Skin of body (tissue), 2 donors: ENCODE data around the gene ALG9. TPM values are rescaled to one million over a fixed set of nuclear protein-coding genes. Genes with fewer than 3 reads are reported as not detected.
A peak's percentile ranks its signal among the peaks of the same experiment; 100 is the strongest.

ENCODE experiments used
- DNase-seq: peaks from one replicate; lab custom pipeline; 2025; lab: John Stamatoyannopoulos, UW
- total RNA-seq: library from RNA; depleted of rRNA; stranded (reverse); fragments of >200 nt; gene quantifications from one replicate; pipeline ENCODE4 v1.2.3, GENCODE V29; 2014

Gene ALG9
- total RNA-seq, 1 donor from 2014 or later: 34.8 TPM

DNA sequence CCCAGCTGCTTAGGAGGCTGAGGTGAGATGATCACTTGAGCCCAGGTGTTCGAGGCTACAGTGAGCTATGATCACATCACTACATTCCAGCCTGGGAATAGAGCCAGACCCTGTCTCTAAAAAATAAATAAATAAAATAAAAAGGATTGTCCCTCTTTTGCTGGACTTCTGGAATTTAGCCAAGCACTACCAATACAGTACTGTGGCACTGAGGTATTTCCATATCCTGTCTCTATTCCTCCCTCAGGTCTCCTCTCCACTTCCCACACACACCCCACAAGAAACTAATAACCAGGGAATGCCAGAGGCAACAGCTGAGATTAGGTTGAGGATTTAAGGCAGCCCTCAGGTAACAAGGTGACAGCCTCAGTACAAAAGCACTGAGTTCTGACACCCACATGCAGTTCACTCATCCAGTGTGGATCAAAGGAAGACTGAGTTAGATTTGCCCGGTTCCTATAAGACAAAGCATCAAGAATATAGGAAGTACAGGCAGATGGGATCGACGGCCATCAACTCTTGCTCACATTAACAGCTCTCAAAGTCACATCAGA is 100.7 kb downstream of the ALG9 start:
- no peak for DNase-seq

DNA sequence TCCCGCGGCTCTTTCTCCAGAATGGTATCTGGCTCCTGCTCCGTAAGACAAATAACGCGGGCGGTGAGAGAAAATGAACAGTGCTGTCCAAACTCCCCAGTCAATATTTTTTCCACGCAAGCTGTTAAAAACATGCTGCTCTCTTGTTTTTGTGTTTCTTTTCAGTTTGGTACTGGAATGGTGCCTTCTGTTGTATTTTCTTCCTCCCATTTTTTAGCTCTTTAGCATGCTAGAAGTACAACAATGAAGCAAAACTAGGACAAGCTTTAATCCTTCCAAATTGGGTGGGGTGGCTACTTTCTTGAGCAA is 104.6 kb downstream of the ALG9 start:
- peak; percentile 71 for DNase-seq

DNA sequence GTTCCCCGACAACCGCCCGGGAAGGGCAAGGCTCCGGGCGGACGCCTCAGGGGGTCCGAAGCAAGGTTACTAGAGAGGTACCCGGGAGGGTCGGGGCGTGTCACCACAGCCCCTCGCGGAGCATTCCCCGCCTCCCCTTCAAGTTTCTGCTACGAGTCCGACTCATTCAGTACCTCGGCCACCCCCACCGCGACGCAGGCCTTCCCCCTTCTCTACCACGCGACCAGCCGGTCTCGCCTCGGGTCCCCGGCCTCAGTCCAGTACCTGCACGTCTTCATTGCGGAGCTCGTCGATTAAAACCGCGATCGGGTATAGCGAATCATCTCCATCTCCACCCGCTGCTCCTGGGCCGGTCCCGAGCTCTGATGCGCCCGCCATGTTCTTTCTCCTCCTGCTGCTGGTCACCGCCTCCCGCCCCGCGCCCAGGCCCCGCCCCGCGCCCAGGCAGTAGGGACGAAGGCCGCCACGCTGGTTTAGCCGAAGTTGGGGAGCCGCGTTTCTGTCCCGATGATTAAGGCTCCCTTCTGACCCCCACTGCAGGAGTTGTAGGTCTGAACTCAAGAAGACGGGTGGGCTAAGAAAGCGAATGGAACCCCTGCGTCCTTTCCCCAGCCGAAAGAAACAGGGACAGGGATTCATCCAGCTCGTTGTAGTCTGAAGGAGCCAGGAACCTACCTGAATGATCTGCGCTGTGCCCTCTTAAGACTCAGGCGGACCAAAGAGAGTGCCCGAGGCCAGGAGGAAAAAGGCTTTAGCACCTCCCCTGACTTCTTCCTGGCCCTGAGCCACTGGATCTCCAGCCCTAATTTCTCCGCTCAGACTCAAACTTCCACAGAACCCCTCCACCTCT is 105.2 kb downstream of the ALG9 start, which contains the start of gene PPP2R1B:
PPP2R1B (minus strand) TSS at position 406 of the 850 bp plus-strand sequence; CDS start at position 378, 28 bp downstream.
- DNase-seq: peak; percentile 71

DNA sequence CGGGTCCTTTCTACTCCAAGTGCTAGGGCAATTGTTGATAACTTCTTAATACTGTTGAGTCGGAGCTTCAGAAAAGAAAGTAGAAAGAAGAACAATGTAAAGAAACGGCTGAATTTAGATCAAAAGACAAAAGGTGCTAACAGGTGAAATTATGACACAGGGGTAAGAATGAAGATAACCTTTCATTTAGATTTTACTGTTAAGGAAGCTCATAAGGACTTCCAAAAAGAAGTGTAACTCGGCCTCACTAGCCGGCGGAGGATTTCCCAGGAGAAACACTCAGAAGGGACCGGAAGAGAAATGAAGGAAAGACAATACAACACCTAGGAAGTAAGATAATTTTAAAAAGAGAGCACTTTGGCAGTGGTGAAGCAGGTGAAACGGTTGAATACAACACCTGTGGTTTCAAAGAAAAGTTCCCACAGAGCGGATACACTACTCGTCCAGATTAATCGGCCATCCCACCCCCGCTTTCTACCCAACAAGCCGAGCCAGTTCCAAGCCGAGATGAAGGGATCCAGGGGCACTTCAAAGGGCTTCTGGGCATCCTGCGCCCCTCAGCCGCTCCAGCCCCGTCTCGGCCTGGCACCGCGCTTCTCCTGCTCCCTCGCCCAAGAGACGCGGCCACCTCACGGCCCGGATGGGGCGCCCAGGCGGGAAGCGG is 105.9 kb downstream of the ALG9 start:
- DNase-seq: no peak

DNA sequence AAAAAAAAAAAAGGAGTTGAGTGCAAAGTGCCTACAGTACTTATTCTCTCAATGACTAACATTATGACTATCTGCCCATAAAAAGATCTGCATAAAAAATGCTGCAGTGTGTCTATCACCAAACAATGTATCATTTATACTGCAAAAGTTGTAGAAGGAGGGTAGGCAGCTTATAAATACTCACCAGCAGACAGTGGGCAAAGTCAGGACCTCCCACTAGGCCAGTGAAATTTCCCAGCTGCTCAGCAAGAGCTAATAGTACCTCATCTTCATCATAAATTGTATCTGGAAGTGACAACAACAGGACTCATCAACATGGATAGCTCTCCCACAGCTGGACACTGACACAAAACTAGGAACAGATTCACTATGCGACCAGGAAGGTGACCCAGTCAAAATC is 106.8 kb downstream of the ALG9 start:
- no peak for DNase-seq

DNA sequence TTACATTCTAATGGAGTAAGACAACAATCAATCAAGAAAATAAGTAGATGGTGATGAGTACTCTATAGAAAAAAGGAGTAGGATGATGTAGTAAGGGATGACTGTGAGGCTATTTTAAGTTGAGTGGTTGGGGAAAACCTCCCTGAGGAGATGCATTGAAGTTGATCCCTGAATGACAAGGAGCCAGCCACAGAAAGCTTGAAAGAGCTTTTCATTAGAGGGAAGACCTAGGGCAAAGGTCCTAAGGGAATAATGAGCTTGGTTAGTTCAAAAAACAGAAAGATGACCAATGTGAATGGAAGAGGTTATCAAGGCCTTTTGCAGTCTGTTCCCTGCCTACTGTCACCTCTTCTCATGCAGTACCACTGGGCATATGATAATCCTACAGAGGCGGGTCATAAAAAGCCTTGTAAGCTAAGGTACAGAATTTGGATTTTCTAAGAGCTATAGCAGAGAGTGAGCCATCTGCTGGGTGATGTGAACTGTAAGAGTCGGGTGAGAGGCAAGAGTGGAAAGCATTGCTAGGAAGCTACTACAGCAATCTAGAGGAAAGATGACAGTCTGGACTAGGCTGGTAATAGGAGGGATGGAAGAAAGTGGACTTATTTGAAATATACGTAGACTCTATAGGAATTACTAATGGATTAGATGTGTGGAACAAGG is 108.3 kb downstream of the ALG9 start:
- no peak for DNase-seq

DNA sequence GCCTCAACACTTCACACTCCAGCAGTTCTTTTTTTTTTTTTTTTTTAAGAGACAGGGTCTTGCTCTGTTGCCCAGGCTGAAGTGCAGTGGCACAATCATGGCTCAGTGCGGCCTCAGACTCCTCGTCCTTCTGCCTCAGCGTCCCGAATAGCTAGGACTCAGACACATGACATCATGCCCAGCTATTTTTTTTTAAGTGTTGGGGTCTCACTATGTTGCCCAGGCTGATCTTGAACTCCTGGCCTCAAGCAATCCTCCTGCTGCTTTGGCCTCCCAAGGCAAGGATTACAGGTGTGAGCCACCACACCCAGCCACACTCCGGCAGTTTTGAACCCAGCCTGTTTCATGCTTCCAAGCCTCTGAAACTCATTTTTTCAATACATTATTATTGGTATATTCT is 108.9 kb downstream of the ALG9 start:
- no peak for DNase-seq

DNA sequence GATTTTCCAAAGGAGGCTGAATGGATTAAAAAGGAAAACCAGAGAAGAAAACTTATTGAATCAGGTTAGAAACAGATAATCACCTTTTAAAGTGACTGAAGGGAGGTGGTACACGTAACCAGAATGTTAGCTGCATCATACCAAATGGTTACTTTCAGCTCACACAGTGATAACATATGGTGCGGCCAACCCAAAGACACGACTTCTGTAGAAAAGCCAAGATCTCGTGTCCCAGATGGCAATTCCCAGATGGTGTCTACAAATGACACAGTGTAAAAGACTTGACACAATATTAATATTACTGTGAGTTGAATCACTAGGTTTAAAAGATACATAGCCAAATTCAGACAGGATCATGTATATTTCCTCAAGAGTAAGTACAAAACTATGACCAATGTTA is 110.3 kb downstream of the ALG9 start:
- peak; percentile 33 for DNase-seq

DNA sequence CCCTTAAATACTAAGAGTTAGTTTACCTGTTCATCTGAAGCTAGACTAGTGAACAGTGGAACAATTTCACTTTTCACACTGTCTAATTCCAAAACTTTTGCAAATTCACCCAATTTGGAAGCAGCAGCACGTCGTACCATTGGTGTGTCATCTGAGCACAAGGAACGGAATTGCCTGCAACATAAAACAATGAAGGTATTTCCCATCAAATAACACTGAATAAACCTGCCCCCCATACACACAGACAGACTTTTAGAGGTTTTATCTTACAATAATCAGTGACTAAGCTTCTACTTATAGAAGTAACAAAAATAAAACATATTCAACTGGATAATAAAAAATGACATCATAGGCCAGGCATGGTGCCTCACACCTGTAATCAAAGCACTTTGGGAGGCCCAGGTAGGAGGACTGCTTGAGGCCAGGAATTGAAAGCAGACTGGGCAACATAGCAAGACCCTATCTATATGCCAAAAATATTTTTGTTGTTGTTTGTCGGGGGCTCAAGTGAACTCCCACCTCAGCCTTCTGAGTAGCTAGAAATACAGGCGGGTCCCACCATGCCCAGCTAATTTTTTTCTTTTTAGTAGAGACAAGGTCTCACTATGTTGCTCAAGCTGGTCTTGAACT is 111.5 kb downstream of the ALG9 start:
- DNase-seq: no peak

DNA sequence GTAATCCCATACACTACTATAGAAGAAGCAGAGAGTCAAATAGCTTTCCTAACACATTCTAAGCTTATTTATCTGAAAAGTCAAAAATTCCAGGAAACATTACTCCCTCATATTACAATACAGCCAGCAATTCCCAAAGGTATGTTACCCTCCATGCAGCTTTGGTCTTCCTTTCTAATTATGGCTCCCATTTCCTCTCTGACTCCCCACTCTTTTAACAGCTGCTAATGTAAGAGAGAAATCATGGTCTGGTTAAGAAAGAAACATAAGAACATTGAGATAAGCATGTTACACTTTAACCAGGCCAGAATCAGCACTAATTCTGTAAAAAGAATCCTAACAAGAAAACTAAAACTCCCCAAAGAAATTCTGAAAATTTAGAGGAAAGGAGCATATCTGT is 112.0 kb downstream of the ALG9 start:
- no peak for DNase-seq

DNA sequence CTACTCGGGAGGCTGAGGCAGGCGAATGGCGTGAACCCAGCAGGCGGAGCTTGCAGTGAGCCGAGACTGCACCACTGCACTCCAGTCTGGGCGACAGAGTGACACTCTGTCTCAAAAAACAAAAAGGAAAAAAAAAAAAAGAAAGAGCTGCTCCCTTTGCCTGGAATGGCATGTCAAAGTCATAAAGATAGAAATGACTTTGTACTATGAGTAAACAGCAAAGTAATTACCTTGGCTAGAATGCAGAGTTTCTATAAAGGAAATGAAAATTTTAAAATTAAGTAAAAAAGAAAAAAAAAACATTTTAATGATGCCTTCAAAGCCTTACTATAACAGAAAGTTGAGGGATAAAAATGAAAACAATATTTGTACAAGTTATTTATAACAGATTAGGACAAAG is 115.3 kb downstream of the ALG9 start:
- DNase-seq: no peak

DNA sequence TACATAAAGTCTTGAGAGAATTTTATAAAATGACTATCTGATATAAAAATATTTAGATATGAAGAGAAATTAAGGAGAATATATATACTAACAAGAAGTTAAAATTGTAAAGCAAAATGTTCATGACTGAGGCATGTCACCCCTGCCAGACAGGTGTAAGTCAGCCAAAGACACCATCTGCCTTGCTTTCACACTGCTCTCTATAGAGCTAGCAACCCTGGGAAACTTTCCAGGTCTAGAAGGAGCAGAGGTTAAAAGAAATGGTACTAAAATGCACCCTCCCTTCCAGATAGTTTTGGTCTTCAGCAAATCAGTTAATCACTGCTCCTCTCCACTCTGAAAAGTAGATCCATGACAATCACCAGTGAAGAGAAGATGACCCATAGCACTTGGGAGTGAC is 121.7 kb downstream of the ALG9 start:
- DNase-seq: no peak

DNA sequence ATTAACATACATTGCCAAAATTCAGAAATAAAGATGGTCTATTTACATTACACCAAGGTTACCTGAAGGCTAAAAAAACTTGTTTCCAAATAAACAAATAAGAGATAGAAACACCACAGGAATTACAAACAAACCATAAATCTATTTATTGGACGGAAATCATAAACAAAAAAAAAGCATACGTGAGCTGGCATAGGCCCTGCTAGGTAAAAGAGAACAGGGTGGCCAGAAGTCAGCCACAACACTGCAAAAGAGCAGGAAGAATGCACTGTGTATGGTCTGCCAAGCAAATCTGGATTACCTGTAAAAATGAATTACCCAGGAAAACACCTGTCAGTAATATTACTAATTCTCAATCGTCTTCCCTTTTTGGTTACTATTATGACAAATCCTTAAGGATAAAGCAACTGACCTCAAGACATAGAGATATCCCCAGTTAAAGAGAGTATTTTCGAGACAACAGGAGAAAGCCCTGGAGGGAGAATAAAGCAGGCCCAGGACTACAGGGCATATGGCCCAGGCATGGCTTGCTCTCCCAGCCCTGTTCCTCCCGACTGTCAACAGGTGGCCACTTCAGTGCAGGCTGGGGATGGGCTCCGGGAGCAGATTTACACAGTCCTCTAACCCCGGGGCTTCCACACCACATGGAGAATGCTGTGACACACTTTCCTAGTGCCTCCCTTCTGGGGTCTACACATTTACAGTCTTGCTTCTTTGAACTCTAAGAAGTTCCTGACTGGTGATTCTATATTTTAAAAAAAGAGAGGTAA is 123.2 kb downstream of the ALG9 start:
- no peak for DNase-seq

DNA sequence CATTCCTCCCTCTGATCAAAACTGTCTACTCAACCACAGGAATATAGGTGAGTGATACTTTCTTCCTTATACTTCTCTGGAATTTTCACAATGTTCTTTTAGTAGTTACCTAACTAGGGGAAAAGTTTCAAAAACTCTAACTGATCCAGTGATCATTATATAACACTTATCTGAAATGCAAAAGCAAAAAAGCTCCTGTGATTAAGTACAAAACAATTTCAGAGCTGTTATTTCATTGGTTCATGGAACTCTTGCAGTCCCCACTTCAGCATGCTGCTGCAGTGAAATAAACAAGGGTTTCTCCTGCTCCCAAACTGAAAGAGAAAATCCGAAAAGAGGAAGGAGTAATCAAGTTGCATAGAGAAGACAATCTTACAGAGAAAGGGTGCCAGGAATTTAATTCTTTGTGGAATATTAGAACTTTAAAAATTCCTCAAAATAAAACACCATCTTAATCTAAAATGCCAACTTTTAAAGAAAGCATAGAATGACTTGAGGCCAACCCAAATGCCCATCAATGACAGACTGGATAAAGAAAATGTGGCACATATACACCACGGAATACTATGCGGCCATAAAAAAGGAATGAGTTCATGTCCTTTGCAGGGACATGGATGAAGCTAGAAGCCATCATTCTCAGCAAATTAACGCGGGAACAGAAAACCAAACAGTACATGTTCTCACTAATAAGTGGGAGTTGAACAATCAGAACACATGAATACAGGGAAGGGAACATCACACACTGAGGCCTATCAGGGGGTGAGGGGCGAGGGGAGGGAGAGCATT is 125.5 kb downstream of the ALG9 start:
- no peak for DNase-seq

DNA sequence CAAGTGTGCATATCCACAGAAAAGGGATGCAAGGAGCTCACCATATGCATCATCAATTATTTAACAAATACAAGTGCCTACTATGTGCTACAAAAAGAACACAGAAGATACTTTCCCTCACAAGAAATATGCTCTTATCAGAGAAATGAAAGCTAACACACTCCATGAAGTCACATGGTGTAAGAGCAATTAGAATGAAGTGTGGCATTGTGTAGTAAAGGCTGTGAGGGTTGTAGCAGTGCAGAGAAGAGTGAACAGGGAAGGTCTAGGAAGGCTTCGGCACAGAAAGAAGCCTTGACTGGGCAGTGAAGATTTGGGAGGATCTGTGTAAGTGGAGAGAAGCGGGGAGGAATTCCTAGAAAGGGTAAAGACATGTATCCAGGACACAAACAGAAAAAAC is 127.7 kb downstream of the ALG9 start:
- DNase-seq: no peak

DNA sequence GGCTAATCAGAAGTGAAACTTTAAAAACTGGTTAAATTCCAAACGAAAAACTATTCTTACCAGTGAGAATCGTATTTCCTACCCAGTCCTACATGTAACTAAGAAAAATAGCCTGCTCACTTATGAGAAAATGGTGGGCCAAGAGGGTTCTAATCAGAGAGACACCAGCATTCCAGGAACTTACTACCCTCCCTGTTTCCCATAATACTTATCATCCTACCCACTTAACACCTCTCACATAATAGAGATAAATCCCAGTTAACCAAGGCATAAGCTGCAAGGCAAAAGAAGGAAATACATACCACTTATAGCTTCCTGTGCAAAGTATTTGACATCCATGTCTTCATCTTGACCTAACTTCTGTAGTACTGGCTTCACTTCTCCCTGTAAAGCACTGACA is 129.6 kb downstream of the ALG9 start:
- no peak for DNase-seq

DNA sequence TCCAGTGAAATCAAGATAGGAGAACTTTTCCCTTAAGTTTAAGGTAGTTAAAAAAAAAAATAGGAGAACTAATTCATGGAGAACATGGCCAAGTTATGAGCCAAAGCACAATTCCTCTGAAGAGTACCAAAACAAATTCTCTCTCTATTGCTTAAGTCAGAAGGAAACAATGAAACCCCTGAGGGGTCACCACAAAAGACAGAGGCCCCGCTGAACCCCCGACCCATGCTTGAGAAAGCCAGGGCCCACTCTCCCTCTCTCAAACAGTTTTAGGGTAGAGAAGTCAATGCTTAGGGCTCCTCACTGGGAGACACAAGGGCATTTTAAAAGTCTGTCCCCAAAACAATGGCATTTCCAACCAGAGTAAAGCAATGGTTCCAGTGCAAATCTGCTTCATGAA is 132.1 kb downstream of the ALG9 start:
- DNase-seq: no peak

DNA sequence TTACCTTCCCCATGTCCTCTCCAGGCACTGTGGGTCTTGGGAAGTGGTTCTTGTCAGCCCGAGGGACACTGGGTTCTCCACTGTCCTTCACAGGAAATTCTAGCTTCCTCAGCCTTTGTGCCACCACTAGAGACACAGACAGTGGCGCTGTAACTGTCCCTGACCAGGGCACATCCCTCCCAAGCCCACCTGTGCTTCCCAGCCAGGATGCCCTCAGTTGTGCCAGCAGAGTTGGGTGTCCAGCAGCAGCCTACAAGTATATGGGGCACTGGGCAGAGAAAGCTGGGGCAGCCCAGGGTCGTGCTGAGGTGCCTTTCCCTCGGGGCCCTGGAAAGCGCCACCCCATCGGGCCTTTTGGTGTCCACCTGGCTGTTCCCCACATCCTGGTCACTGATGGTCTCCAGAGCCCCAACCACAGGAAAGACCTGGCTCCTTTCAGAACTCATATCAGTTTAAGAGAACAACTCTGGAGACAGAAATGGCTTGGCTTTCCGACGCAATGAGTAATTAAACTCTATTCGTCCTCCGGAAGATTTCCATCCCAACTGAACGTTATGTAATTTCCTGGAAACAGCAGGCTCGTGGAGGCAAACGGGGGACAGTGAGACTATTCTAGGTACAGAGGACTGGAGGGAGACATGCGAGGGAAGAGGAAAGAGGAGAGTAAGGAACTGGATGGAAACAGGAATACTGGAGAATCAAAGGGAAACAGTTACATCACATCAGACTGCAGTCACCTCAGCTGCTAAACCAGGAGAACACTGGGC is 133.8 kb downstream of the ALG9 start:
- peak; percentile 24 for DNase-seq
